WTC11 (cell line): Measurements from ENCODE around the gene JAKMIP1. TPM values are rescaled to one million over a fixed set of nuclear protein-coding genes. Genes with fewer than 3 reads are reported as not detected.

Experiments used
- ATAC-seq: fragments of 200-7000 bp; cut with Tn5 transposase; 2 replicates; pipeline ENCODE4 v1.10.0; 2021; ENCODE audit warnings: mild to moderate bottlenecking, moderate library complexity
- CTCF ChIA-PET: fragments of 300-600 bp; sonication (Branson Sonifier 250); formaldehyde crosslinking; loops from one replicate; lab custom pipeline; 2021; ENCODE audit warnings: antibody characterized with exemption; lab: Charles Lee
- POLR2A ChIA-PET: fragments of 350-600 bp; sonication (Branson Sonifier 250); formaldehyde crosslinking; loops from one replicate; lab custom pipeline; 2021; ENCODE audit warnings: antibody characterized with exemption; lab: Charles Lee
- DNase-seq: peaks from one replicate; pipeline ENCODE4 v3.0.0; 2021; ENCODE audit warnings: low spot score
- H3K27ac Mint-ChIP-seq: 2 replicates; pipeline ENCODE4 v1.8.0; 2021; ENCODE audit warnings: mixed read lengths
- H3K27me3 Mint-ChIP-seq: 2 replicates; pipeline ENCODE4 v1.8.0; 2021; ENCODE audit warnings: low read depth, mild to moderate bottlenecking, moderate library complexity, mixed read lengths
- H3K36me3 Mint-ChIP-seq: 2 replicates; pipeline ENCODE4 v1.8.0; 2021; ENCODE audit warnings: mixed read lengths
- H3K4me1 Mint-ChIP-seq: 2 replicates; pipeline ENCODE4 v1.8.0; 2022; ENCODE audit warnings: mixed read lengths
- H3K4me3 Mint-ChIP-seq: 2 replicates; pipeline ENCODE4 v1.8.0; 2021; ENCODE audit warnings: mild to moderate bottlenecking, moderate library complexity, mixed read lengths
- H3K9me3 Mint-ChIP-seq: 2 replicates; pipeline ENCODE4 v1.8.0; 2021; ENCODE audit warnings: mixed read lengths
- ATF2 ChIP-seq: sonication (generic); formaldehyde crosslinking; IDR thresholded peaks from 2 replicates; pipeline ENCODE4 v1.8.1; 2022; ENCODE audit warnings: low read depth, missing genetic modification reagents, borderline replicate concordance
- CREB1 ChIP-seq: sonication (generic); formaldehyde crosslinking; IDR thresholded peaks from 2 replicates; pipeline ENCODE4 v1.8.0; 2023; ENCODE audit warnings: mild to moderate bottlenecking, missing genetic modification reagents
- E2F1 ChIP-seq: sonication (generic); formaldehyde crosslinking; IDR thresholded peaks from 2 replicates; pipeline ENCODE4 v1.8.0; 2022; ENCODE audit warnings: mild to moderate bottlenecking, missing genetic modification reagents
- HMGXB4 ChIP-seq: sonication (generic); formaldehyde crosslinking; IDR thresholded peaks from 2 replicates; pipeline ENCODE4 v1.8.1; 2023; ENCODE audit warnings: mild to moderate bottlenecking, moderate library complexity, missing genetic modification reagents
- IRF2 ChIP-seq: sonication (generic); formaldehyde crosslinking; IDR thresholded peaks from 2 replicates; pipeline ENCODE4 v1.8.0; 2022; ENCODE audit warnings: low read depth, missing genetic modification reagents, borderline replicate concordance
- KAT7 ChIP-seq: sonication (generic); formaldehyde crosslinking; IDR thresholded peaks from 2 replicates; pipeline ENCODE4 v1.8.1; 2023; ENCODE audit warnings: missing genetic modification reagents, mild to moderate bottlenecking, borderline replicate concordance
- MYBL2 ChIP-seq: sonication (generic); formaldehyde crosslinking; IDR thresholded peaks from 2 replicates; pipeline ENCODE4 v1.8.1; 2023; ENCODE audit warnings: mild to moderate bottlenecking, moderate library complexity, missing genetic modification reagents
- NR1H2 ChIP-seq: sonication (generic); formaldehyde crosslinking; IDR thresholded peaks from 2 replicates; pipeline ENCODE4 v1.9.0; 2021; ENCODE audit warnings: mild to moderate bottlenecking, moderate library complexity, missing genetic modification reagents
- SMAD3 ChIP-seq: sonication (generic); formaldehyde crosslinking; IDR thresholded peaks from 2 replicates; pipeline ENCODE4 v1.8.0; 2022; ENCODE audit warnings: missing genetic modification reagents, mild to moderate bottlenecking, borderline replicate concordance
- TP53 ChIP-seq: sonication (generic); formaldehyde crosslinking; IDR thresholded peaks from 2 replicates; pipeline ENCODE4 v1.8.1; 2023; ENCODE audit warnings: mild to moderate bottlenecking, missing genetic modification reagents
- USF1 ChIP-seq: sonication (generic); formaldehyde crosslinking; IDR thresholded peaks from 2 replicates; pipeline ENCODE4 v1.8.0; 2022; ENCODE audit warnings: mild to moderate bottlenecking, missing genetic modification reagents
- USF2 ChIP-seq: sonication (generic); formaldehyde crosslinking; IDR thresholded peaks from 2 replicates; pipeline ENCODE4 v1.8.1; 2023; ENCODE audit warnings: mild to moderate bottlenecking, missing genetic modification reagents, moderate library complexity
- ZBTB21 ChIP-seq: sonication (generic); formaldehyde crosslinking; IDR thresholded peaks from 2 replicates; pipeline ENCODE4 v1.8.1; 2023; ENCODE audit warnings: mild to moderate bottlenecking, missing genetic modification reagents, borderline replicate concordance
- ZNF219 ChIP-seq: sonication (generic); formaldehyde crosslinking; IDR thresholded peaks from 2 replicates; pipeline ENCODE4 v1.8.0; 2023; ENCODE audit warnings: missing genetic modification reagents, mild to moderate bottlenecking, borderline replicate concordance
- ZNF423 ChIP-seq: fragments of 250-450 bp; sonication (Bioruptor Pico); IDR thresholded peaks from 2 replicates; pipeline ENCODE4 v2.1.2; 2022; ENCODE audit warnings: mild to moderate bottlenecking, moderate library complexity
- ZNF425 ChIP-seq: fragments of 250-450 bp; sonication (Bioruptor Pico); conservative IDR thresholded peaks from 2 replicates; pipeline ENCODE4 v1.9.0; 2021; ENCODE audit warnings: mild to moderate bottlenecking
- total RNA-seq: library from RNA; stranded (reverse); gene quantifications from 3 replicates; pipeline ENCODE4 v1.2.3, GENCODE V29; 2021
- TF ChIP-seq, protein P1 (sequence below): sonication (generic); formaldehyde crosslinking; conservative IDR thresholded peaks from 2 replicates; pipeline ENCODE4 v1.8.1; 2023; ENCODE audit warnings: mild to moderate bottlenecking, low read depth, missing genetic modification reagents, moderate library complexity

JAKMIP1 gene
- total RNA-seq, 1 experiment from 2014 or later = 4.0 TPM

DNA sequence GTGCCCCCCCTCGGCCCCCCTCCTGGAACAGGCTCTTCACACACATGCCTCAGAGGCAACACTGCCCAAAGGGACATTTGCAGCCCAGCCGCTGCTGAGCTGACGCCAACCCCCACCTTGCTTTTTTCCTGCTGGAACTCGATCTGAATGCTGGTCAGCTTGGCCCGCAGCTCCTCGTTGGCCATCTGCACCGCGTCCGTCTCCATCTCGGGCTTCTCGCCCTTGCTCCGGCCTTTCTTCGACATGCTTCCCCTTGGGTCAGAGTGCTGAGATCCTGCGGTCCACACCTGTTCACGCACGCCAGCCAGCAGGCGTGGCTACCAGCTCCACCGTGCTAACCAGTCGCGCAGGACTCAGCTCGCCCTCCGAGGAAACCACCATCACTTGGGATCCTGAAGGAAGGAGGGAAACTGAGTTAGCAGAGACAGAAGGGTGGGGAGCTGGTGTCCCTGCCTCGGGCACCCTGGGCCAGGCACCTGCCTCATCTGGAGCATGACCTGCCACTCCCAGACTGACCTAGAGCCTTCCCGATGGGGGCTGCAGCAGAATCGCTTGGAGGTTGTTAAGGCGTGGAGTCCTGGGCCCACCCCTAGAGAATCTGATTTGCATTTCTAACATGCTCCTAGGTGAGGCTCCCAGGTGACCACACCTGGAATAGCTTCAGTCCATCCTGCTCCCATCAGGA lies 87.6 kb downstream of the JAKMIP1 start:
- DNase-seq = no peak
- no peak for ATAC-seq
- ChIA-PET POLR2A (no interaction called here), CTCF (interaction anchor here (0.6 to 3.1 kb wide), 5 partner anchors 11 to 220 kb away, joined by 3 to 13 read pairs (median 4); no protein-coding TSS in a partner anchor)
- Mint-ChIP-seq H3K4me1 (peaks cover 32% of the 10 kb centered on the region), H3K4me3 (no peak overlapping the region), H3K9me3 (no peaks in the 10 kb centered on the region), H3K27ac (no peak overlapping the region), H3K27me3 (peaks cover 6% of the 10 kb centered on the region; the same call in 1 of the 2 replicates), H3K36me3 (no peaks in the 10 kb centered on the region)
- no peak for TF ChIP-seq USF2 (CRISPR knock-in tag)
- no peak for TF ChIP-seq ZNF423 (CRISPR knock-in tag)
- no peak for TF ChIP-seq ZBTB21
- TF ChIP-seq USF1 (CRISPR knock-in tag) = no peak

DNA sequence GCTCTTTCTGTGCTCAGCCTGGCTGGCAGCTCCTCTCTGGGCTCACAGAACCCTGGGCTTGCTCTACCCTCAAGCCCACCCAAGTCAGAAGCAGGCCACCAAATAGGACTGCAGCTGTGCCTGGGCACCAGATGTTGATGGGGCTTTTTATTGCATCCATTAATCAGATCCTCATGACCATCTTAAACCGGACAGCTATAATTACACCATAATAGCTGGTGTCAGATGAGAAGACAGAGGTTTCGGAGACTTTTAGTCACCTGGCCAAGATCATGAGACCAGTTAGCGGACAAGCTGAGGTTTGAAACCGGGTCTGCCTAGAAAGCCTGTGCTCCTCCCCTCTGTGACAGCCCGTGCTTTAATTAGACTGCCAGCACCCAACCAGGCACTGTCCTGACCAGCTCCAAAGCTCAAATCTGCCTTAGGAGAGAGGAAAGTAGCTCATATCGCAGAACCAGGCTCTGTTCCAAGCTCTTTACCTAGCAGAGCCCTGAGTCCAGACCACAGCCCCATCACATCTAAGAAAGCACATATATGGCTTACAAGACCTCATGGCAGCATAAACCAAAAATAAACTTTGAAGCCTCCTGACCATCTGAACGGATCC lies 88.9 kb downstream of the JAKMIP1 start:
- no peak for TF ChIP-seq MYBL2
- TF ChIP-seq KAT7 = no peak
- no peak for TF ChIP-seq TP53 (CRISPR knock-in tag)
- no peak for TF ChIP-seq NR1H2 (CRISPR knock-in tag)
- no peak for TF ChIP-seq IRF2
- no peak for TF ChIP-seq E2F1 (CRISPR knock-in tag)
- no peak for TF ChIP-seq ZNF219
- TF ChIP-seq ZNF425 (CRISPR knock-in tag) = no peak
- TF ChIP-seq HMGXB4 (CRISPR knock-in tag) = no peak
- no peak for TF ChIP-seq ATF2 (CRISPR knock-in tag)
- no peak for TF ChIP-seq ZBTB21
- TF ChIP-seq CREB1 (CRISPR knock-in tag) = no peak
- TF ChIP-seq USF1 (CRISPR knock-in tag) = no peak
- no peak for TF ChIP-seq SMAD3
- TF ChIP-seq, protein P1, sequence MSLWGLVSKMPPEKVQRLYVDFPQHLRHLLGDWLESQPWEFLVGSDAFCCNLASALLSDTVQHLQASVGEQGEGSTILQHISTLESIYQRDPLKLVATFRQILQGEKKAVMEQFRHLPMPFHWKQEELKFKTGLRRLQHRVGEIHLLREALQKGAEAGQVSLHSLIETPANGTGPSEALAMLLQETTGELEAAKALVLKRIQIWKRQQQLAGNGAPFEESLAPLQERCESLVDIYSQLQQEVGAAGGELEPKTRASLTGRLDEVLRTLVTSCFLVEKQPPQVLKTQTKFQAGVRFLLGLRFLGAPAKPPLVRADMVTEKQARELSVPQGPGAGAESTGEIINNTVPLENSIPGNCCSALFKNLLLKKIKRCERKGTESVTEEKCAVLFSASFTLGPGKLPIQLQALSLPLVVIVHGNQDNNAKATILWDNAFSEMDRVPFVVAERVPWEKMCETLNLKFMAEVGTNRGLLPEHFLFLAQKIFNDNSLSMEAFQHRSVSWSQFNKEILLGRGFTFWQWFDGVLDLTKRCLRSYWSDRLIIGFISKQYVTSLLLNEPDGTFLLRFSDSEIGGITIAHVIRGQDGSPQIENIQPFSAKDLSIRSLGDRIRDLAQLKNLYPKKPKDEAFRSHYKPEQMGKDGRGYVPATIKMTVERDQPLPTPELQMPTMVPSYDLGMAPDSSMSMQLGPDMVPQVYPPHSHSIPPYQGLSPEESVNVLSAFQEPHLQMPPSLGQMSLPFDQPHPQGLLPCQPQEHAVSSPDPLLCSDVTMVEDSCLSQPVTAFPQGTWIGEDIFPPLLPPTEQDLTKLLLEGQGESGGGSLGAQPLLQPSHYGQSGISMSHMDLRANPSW = no peak
- Mint-ChIP-seq H3K27ac (no peak overlapping the region), H3K27me3 (peaks cover 6% of the 10 kb centered on the region; the same call in 1 of the 2 replicates), H3K36me3 (no peaks in the 10 kb centered on the region), H3K9me3 (no peaks in the 10 kb centered on the region), H3K4me3 (no peak overlapping the region), H3K4me1 (peaks cover 22% of the 10 kb centered on the region)
- POLR2A ChIA-PET = no interaction called here
- no peak for DNase-seq
- CTCF ChIA-PET = interaction anchor here (1.2 to 3.1 kb wide), 16 partner anchors 7 to 221 kb away, joined by 3 to 13 read pairs (median 6); partner anchors contain the start of gene JAKMIP1
- ATAC-seq = no peak
